Lower leg skin (tissue), 4 donors: ENCODE data around the gene SLC1A7. TPM values are rescaled to one million over a fixed set of nuclear protein-coding genes. Genes with fewer than 3 reads are reported as not detected.

Experiments
- DNase-seq, 2 donors: peaks; one replicate each; pipeline ENCODE4 v3.0.0-alpha.2; 2019; ENCODE audit warnings: low spot score in 2 of 2
- H3K4me3 ChIP-seq: fragments of 200-600 bp; sonication (generic); 2 replicates; pipeline ENCODE4 v1.5.1; 2017; ENCODE audit warnings: mild to moderate bottlenecking, low read depth; ENCODE audit not compliant: poor library complexity, severe bottlenecking
- CTCF ChIP-seq, 3 donors: fragments of 450-650 bp; IDR thresholded peaks; one replicate each; pipeline ENCODE4 v1.5.1; 2016; ENCODE audit warnings: antibody characterized with exemption in 3 of 3, mild to moderate bottlenecking in 3 of 3, moderate library complexity in 2 of 3
- POLR2A ChIP-seq, 2 donors: fragments of 450-650 bp; IDR thresholded peaks; one replicate each; pipeline ENCODE4 v1.6.1; 2016 to 2017; ENCODE audit warnings: antibody characterized with exemption in 2 of 2, mild to moderate bottlenecking in 1 of 2, moderate library complexity in 1 of 2
- WGBS, 2 donors: methylation state at CpG; one replicate each; pipeline ENCODE4 v1.1.5; 2018; 5-methylcytosine and 5-hydroxymethylcytosine counted together
- intact Hi-C: fragments of 100-400 bp; cut with DNase I; formaldehyde crosslinking; loops from one replicate; pipeline ENCODE4 v1.15.0; 2023; ENCODE audit warnings: low total_unique reads
- total RNA-seq, 4 donors: library from RNA; depleted of rRNA; stranded (reverse); fragments of >200 nt; gene quantifications; one replicate each; pipeline ENCODE4 v1.1.0, GENCODE V29; 2016

The SLC1A7 gene
- total RNA-seq, 4 donors from 2014 or later, result not detected

GRCh38 chr1:53051676-53052075 is 90.8 kb downstream of the SLC1A7 start:
- DNase-seq, result no peak
- TF ChIP-seq CTCF (IDR thresholded peaks at IDR 0.05), result no peak
- TF ChIP-seq POLR2A (IDR thresholded peaks at IDR 0.05), result no peak
- WGBS, 2 donors, result 29 to 38% methylated on average over 1 of the region's 1 CpG
- intact Hi-C loops, result no loop called here
- H3K4me3 ChIP-seq, result no peak overlapping the region

GRCh38 chr1:53050310-53050709 is 92.1 kb downstream of the SLC1A7 start:
- DNase-seq, result no peak
- WGBS, 2 donors, result 55 to 70% methylated on average over 2 of the region's 2 CpGs
- H3K4me3 ChIP-seq, result no peak overlapping the region
- intact Hi-C loops, result no loop called here
- TF ChIP-seq CTCF (IDR thresholded peaks at IDR 0.05) (no peak), POLR2A (IDR thresholded peaks at IDR 0.05) (no peak)

GRCh38 chr1:53049574-53049967 is 92.9 kb downstream of the SLC1A7 start:
- DNase-seq, result no peak
- intact Hi-C loops, result no loop called here
- 81 to 86% methylated on average over 3 of the region's 3 CpGs for WGBS, 2 donors
- no peak for TF ChIP-seq CTCF (IDR thresholded peaks at IDR 0.05)
- no peak for TF ChIP-seq POLR2A (IDR thresholded peaks at IDR 0.05)
- H3K4me3 ChIP-seq, result no peak overlapping the region

- intact Hi-C loops, result no loop called here
- H3K4me3 ChIP-seq, result no peak overlapping the region
- TF ChIP-seq CTCF (IDR thresholded peaks at IDR 0.05), result no peak
- no peak for TF ChIP-seq POLR2A (IDR thresholded peaks at IDR 0.05)
- 73 to 83% methylated on average over 3 of the region's 3 CpGs for WGBS, 2 donors
- no peak for DNase-seq
Measured at GRCh38 chr1:53048960-53049573, 93.4 kb downstream of the SLC1A7 start.

GRCh38 chr1:53047737-53048736 is 94.4 kb downstream of the SLC1A7 start:
- 68 to 73% methylated on average over 5 of the region's 5 CpGs for WGBS, 2 donors
- no peak for DNase-seq
- intact Hi-C loops, result no loop called here
- no peak overlapping the region for H3K4me3 ChIP-seq
- TF ChIP-seq CTCF (IDR thresholded peaks at IDR 0.05) (no peak), POLR2A (IDR thresholded peaks at IDR 0.05) (no peak)
